Activated naive CD8-positive, alpha-beta T cell treated with anti-CD3 and anti-CD28 coated beads, Interleukin-2, amount 50 U/mL, for 24 hours (primary cell): ENCODE results near the gene PML.
"Not testable (repeated sequence)": the region's sequence is repeated elsewhere in the genome, so short reads cannot be mapped to it uniquely, and the experiment has no call there.

Source experiments
- ATAC-seq: fragments of 150-1000 bp; cut with Tn5 transposase; one replicate; pipeline ENCODE4 v1.10.0; 2021
- DNase-seq: peaks from one replicate; pipeline ENCODE4 v3.0.0; 2021
- H3K27ac Mint-ChIP-seq: one replicate; pipeline ENCODE4 v1.8.0; 2021; ENCODE audit warnings: mild to moderate bottlenecking, mixed read lengths
- H3K27me3 Mint-ChIP-seq: one replicate; pipeline ENCODE4 v1.8.0; 2021; ENCODE audit warnings: mixed read lengths
- H3K36me3 Mint-ChIP-seq: one replicate; pipeline ENCODE4 v1.8.0; 2021; ENCODE audit warnings: low read depth, mixed read lengths
- H3K4me1 Mint-ChIP-seq: one replicate; pipeline ENCODE4 v1.8.0; 2021; ENCODE audit warnings: mixed read lengths
- H3K4me3 Mint-ChIP-seq: one replicate; pipeline ENCODE4 v1.8.0; 2021; ENCODE audit warnings: mild to moderate bottlenecking, moderate library complexity, mixed read lengths
- H3K9me3 Mint-ChIP-seq: one replicate; pipeline ENCODE4 v1.8.0; 2021; ENCODE audit warnings: mixed read lengths

Gene PML

DNA sequence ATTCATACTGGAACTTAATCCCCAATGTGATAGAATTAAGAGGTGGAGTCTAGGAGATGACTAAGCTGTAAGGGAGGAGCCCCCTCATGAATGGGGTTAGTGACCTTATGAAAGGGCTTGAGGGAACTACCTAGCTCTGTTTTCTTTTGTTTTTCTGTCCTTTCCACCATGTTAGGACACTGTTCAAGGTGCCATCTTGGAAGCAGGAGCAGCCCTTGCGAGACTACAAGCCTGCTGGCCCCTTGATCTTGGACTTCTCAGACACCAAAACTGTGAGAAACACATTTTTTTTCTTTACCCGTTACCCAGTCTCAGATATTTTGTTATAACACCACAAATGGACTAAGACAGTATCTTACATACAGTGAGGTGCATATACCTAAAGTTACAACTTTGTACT, 61.3 kb downstream of the PML start:
- ATAC-seq (no peak), DNase-seq (no peak)
- peaks cover 17% of the 10 kb centered on the region for H3K4me1 Mint-ChIP-seq
- no peak overlapping the region for H3K4me3 Mint-ChIP-seq
- H3K27ac Mint-ChIP-seq: no peak overlapping the region
- H3K27me3 Mint-ChIP-seq: peaks cover 3% of the 10 kb centered on the region
- H3K9me3 Mint-ChIP-seq: no peaks in the 10 kb centered on the region
- peaks cover 6% of the 10 kb centered on the region for H3K36me3 Mint-ChIP-seq

DNA sequence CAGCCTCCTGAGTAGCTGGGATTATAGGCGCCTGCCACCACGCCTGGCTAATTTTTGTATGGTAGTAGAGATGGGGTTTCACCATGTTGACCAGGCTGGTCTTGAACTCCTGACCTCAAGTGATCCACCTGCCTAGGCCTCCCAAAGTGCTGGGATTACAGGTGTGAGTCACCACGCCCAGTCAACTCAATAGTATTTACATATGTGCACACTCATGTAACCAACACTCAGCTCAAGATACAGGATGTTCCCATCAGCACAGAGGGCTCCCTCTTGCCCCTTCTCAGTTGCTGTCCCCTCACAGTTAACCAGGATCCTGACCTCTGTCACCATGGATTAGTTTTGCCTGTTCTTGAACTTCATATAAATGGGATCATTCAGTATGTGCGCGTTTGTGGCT, 61.8 kb downstream of the PML start:
- H3K9me3 Mint-ChIP-seq, DNase-seq, H3K27ac Mint-ChIP-seq, H3K36me3 Mint-ChIP-seq, ATAC-seq, H3K27me3 Mint-ChIP-seq, H3K4me3 Mint-ChIP-seq: not testable (repeated sequence)
- peaks cover 17% of the 10 kb centered on the region for H3K4me1 Mint-ChIP-seq

DNA sequence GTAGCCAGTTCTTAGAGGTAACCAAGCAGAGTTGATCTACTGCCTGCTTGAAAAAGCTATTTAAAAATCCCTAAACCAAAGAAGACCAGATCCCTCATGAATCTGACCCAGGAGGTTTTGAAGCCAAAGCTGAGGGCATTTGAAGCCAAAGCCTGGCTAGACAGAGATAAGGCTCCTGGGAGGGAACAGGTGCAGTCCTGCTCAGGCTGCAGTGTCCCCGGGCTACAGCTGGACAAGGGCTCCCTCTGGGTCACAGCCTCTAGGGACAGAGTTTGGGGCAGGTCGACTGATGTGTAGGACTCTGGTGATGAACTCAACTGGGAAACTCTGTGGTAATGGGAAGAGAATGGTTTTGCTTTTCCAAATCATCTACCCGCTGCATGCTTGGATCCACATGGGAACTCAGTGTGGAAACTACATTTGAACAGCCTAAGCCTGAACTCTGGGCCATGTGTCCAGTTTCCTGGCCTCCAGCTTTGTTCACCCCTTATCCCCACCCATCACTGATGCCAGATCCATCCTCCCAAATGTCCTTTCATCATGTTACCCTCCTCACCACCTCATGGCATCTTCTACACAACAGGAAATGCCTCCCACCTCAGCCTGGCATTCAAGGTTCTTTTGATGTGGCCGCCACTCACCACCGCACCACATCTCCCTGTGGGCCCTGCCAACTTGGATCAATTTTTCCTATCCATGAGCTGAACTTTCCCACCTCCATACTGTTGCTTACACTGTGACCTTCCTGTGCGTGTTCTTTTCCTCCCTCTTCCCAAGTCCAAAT, 64.7 kb downstream of the PML start:
- ATAC-seq: peak; percentile 52
- H3K27me3 Mint-ChIP-seq, H3K36me3 Mint-ChIP-seq, H3K9me3 Mint-ChIP-seq, DNase-seq: not testable (repeated sequence)
- peaks cover 15% of the 10 kb centered on the region for H3K4me1 Mint-ChIP-seq
- peak overlapping the region; percentile 39 for H3K4me3 Mint-ChIP-seq
- peak overlapping the region; percentile 81 for H3K27ac Mint-ChIP-seq

DNA sequence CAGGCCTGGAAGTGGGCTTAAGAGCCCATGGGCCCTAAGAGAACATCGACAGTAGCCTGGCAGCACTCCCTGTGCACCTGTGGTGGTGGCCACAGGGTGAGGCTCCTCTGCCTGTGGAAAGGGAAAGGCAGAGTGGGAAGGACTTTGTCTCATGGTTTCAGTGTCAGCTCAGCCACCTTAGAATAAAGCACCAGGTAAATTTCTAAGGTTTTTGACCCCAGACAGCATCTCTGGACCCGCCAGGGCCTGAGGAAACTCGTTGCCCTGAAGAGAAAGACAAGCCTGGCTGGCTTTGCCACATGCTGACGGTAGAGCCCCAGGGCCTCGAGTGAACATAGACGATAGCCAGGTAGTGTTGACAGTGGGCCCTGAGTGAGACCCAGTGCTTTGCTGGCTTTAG, 65.7 kb downstream of the PML start:
- H3K4me1 Mint-ChIP-seq: peaks cover 12% of the 10 kb centered on the region

DNA sequence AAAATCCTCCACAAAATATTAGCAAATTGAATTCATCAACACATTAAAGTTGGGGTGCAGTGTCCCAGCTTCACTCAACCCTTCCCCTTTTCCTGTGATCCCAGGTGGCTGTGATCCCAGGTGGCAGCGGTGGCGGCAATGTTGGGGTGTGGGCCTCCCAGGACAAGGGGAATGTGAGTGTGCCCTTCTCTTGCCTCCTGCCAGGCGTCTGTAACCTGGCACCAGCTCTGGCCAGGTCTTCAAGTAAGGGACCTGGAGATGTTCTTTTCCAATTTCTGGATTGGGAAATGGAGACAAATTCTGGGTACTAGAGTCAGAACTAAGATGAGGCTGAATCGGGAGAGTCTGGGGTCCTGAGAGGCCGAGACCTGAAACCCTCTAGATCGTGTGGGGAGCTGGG, 67.7 kb downstream of the PML start:
- ATAC-seq (no peak), DNase-seq (no peak)
- Mint-ChIP-seq H3K9me3 (no peaks in the 10 kb centered on the region), H3K36me3 (peaks cover 6% of the 10 kb centered on the region), H3K27ac (no peak overlapping the region), H3K27me3 (peaks cover 3% of the 10 kb centered on the region), H3K4me1 (peaks cover 12% of the 10 kb centered on the region), H3K4me3 (no peak overlapping the region)

More for the DNA sequence above, 65.7 kb downstream of the PML start:
- DNase-seq: no peak
- Mint-ChIP-seq H3K4me3 (no peak overlapping the region), H3K36me3 (peaks cover 6% of the 10 kb centered on the region), H3K27ac (no peak overlapping the region), H3K27me3 (peaks cover 3% of the 10 kb centered on the region), H3K9me3 (no peaks in the 10 kb centered on the region)
- no peak for ATAC-seq

DNA sequence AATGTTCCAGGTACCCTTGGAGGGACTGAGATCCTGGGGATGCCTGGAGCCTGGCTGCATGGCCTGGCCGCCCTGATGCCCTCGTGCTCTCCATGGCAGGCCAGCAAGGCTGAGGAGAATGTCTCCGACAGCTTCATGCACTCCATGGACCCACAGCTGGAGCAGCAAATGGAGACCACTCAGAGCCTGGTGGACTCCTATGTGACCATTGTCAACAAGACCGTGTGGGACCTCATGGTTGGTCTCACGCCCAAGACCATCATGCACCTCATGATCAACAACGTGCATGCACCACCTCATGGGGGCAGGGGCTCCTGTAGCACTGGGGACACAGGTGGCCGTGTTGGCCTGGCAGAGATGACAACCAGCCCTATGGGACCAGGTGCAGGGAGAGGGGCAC, 68.2 kb downstream of the PML start:
- H3K27ac Mint-ChIP-seq: no peak overlapping the region
- H3K4me1 Mint-ChIP-seq: peaks cover 12% of the 10 kb centered on the region
- DNase-seq (no peak), ATAC-seq (no peak)
- H3K27me3 Mint-ChIP-seq: peaks cover 3% of the 10 kb centered on the region
- H3K4me3 Mint-ChIP-seq: no peak overlapping the region
- H3K9me3 Mint-ChIP-seq: no peaks in the 10 kb centered on the region
- H3K36me3 Mint-ChIP-seq: peaks cover 6% of the 10 kb centered on the region

DNA sequence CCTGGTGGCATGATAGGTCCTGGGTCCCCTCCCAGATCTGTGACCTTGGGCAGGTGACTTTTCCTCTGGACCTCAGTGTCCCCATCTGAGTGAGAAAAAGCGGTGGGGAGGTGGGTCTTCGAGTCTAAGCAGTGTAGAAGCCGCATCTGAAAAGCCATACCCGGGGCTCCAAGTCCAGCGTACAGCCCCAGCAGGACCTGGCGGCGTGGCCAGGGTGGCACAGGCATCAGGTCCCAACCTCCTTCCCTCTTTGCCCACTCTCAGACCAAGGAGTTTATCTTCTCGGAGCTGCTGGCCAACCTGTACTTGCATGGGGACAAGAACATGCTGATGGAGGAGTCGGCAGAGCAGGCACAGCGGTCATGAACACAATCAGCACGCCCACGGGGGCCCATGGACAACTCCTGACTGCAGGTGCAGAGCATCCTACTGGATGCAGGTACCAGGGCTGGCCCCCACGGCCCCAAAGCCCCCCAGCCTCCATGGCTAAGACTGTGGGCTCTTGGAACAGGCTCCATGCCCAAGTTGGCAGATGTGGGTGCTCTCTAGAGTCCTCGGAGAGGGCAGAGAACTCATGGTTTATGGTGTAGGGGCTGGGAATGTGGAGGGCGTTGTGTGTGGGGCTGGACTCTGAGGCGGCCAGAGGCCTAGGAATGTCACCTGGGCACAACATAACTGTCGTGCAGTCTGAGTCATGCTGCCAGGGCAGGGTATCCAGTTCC, 69.1 kb downstream of the PML start:
- not testable (repeated sequence) for H3K4me3 Mint-ChIP-seq, H3K27me3 Mint-ChIP-seq, ATAC-seq, DNase-seq, H3K36me3 Mint-ChIP-seq, H3K27ac Mint-ChIP-seq, H3K9me3 Mint-ChIP-seq
- peaks cover 12% of the 10 kb centered on the region for H3K4me1 Mint-ChIP-seq

DNA sequence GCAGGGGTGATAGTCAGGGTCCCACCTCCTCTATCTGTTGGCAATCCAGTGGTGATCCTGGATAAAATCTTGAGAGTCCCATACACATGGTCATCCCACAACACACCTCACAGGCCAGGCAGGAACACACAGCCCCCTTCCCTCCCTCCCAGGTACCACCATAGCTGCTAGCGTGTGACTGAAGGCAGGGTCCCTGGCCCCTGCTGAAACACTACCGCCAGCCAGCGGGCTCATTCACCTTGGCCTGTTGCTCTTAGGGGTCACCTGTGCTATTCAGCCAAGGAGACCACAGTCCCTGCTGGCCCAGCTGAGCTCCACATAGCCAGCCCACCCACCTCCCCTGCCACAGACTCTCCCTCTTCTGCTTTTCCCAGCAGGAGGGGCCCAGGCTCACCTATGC, 69.7 kb downstream of the PML start:
- H3K4me1 Mint-ChIP-seq, DNase-seq, ATAC-seq, H3K4me3 Mint-ChIP-seq, H3K27me3 Mint-ChIP-seq, H3K36me3 Mint-ChIP-seq, H3K9me3 Mint-ChIP-seq, H3K27ac Mint-ChIP-seq: not testable (repeated sequence)

DNA sequence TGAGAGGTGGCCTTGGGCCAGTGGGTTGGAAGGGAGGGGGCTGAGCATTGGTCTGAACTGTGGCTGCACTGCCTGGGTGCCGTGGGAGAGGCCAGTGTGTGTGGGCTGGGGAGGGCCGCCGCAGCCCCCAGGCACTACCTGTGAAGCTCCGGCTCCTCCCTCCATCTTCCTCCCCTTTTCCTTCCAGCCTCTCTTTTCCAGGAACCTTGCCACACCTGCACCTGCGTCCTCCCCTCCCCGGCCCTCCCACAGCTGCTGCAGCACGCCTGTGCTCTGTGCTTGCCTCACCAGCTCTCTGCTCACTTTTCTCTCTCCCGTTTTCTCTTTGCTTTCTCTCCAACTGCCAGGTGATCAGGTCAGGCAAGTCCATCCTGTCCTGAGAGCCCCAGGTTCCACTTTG, 70.3 kb downstream of the PML start:
- H3K9me3 Mint-ChIP-seq, H3K27ac Mint-ChIP-seq, H3K36me3 Mint-ChIP-seq, ATAC-seq, H3K4me3 Mint-ChIP-seq, DNase-seq, H3K4me1 Mint-ChIP-seq, H3K27me3 Mint-ChIP-seq: not testable (repeated sequence)

DNA sequence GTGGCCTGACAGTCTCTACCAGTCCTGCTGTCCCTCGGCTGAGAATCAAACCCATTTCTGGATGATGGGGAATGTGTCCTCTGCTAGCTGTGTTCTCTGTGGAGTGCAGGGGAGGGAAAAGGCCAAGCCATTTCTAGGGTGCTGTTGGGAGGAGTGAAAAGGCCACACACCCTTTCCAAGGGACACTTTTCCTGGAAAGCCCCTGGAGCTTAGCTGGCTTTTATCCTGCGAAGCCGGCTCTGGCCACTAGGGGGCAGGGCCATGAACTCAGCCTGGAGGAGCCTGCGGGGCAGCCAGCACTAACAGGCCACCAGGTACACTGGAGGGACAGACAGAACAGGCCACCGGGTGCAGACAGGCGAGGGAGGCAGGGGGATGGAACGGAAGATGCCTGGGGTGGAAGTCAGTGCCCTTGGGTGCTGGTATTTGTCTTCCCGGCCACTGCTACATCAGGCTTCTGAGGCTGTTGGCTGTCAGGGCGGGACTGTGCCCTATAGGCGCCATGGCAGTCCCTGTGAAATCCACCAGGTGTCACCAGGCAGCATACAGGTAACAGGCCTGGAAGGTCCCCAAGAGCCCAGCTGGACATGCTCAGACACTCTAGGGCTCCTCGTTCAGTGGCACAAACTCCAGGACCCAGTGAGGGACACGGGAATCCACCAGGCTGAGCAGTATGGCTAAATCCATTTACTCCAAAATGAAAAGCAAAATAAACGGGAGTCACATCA, 71.3 kb downstream of the PML start:
- ATAC-seq (peak; percentile 95), DNase-seq (peak; percentile 63)
- H3K36me3 Mint-ChIP-seq, H3K27ac Mint-ChIP-seq, H3K27me3 Mint-ChIP-seq, H3K9me3 Mint-ChIP-seq, H3K4me3 Mint-ChIP-seq, H3K4me1 Mint-ChIP-seq: not testable (repeated sequence)

DNA sequence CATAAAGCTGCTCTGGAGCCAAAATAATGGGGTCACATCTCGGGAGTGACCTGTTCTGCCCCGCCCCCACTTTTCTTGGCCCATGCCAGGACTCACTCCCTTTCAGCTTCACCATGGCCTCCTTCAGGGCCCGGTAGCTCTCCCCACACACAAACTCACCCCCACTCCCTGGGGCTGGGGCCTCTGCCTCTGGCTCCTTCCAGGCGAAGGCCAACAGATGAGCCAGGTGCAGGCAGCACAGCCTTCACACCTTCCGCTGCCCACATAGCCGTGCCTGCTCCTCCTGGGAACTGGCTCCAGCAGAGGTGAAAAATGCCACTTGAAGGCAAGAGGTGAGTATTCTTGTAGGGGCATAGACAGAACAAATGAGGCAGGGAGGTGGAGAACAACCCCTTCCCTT, 77.1 kb downstream of the PML start:
- H3K27me3 Mint-ChIP-seq, H3K27ac Mint-ChIP-seq, DNase-seq, ATAC-seq, H3K4me3 Mint-ChIP-seq, H3K9me3 Mint-ChIP-seq, H3K36me3 Mint-ChIP-seq, H3K4me1 Mint-ChIP-seq: not testable (repeated sequence)

DNA sequence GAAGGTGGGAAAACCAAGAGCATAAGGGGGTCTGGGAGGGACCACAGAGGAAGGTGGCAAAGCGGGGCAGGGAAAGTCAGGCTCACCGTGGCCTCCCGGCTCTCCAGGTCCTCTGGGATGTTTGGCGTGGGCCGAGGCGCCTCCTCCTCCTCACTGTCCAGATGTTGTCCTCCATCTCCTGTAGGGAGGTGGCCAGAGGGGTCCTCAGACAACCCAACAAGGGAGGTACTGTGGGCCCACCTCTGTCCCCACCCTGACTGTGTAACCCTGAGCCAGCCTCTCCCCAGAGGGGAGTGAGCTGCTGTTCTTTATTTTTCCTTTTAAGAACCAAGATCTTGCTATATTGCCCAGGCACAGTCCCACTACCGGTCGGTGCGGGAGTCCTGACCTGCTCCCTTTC, 77.6 kb downstream of the PML start:
- not testable (repeated sequence) for ATAC-seq, H3K9me3 Mint-ChIP-seq, H3K4me1 Mint-ChIP-seq, H3K27me3 Mint-ChIP-seq, DNase-seq, H3K36me3 Mint-ChIP-seq, H3K4me3 Mint-ChIP-seq, H3K27ac Mint-ChIP-seq

DNA sequence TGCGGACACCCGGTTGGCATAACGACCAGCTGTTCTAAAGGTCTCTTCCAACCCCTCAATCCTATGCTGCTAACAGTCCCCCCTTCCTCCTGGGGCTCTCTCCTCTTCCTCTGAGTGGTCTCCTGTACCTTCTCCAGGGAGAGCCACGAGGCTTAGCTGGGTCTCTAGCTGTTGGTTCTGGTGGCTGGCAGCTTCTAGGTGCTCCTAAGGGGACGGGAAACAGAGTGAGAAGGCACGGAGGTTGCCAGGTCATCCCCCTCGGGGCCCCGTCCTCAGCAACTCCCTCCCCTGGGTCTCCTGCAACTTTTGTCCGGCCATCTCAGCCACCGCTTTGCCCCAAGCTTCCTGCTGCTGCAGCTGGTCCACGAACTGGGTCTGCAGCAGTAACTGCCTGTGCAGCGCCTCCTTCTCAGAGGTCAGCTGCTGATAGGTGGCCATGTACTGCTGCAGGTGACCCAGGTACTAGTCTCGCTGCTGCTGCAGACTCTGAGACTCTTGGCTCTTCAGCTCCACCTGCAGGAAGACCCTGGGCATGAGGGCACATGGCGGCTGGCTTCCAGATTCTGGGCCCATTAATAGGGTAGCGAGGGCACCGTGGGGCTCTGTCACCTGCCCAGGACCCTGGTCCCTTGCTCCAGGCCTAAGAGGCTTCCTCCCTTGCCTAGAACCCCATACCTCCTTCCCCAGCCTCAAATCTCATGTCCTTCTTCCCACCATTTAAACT, 78.3 kb downstream of the PML start:
- ATAC-seq, H3K9me3 Mint-ChIP-seq, H3K36me3 Mint-ChIP-seq, H3K27me3 Mint-ChIP-seq, H3K27ac Mint-ChIP-seq, H3K4me1 Mint-ChIP-seq, H3K4me3 Mint-ChIP-seq: not testable (repeated sequence)
- DNase-seq: peak; percentile 48

DNA sequence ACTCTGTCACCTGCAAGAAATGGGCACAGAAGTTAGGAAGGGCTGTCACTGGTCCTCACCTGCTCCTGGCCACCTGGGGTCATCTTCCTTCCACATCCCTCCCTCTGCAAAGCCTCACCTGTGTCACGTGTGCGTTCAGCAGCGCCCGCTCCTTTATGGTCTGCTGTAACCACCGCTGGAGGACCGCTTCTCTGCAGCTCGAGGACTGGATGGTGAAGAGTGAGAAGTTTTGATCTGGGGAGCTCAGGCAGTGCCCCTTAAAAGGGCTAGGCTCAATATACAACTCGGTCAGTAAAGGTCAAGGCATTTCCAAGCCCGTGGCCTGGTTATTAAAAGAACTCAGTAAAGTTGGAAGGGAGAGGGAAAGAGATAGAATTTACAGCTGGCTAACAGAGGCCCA, 81.3 kb downstream of the PML start:
- H3K27ac Mint-ChIP-seq, DNase-seq, H3K4me1 Mint-ChIP-seq, H3K36me3 Mint-ChIP-seq, H3K4me3 Mint-ChIP-seq, H3K27me3 Mint-ChIP-seq, H3K9me3 Mint-ChIP-seq, ATAC-seq: not testable (repeated sequence)
